GM21390 (cell line): ENCODE results near the gene RPP25L.
"Not testable (repeated sequence)": the region's sequence is repeated elsewhere in the genome, so short reads cannot be mapped to it uniquely, and the experiment has no call there.

Experiments used
- ATAC-seq: cut with Tn5 transposase; IDR thresholded peaks from one replicate; pipeline ENCODE4 v1.9.1; 2021; ENCODE audit not compliant: unreplicated experiment

Gene RPP25L

GRCh38 chr9:34611811-34612787 lies at the start of gene RPP25L:
RPP25L (minus strand) TSS chr9:34612097; CDS start chr9:34611296, 801 bp downstream.
- ATAC-seq, result peak; percentile 87

GRCh38 chr9:34659592-34660253 lies 47.8 kb upstream of the RPP25L start:
- ATAC-seq, result no peak

GRCh38 chr9:34658461-34658860 lies 46.6 kb upstream of the RPP25L start:
- ATAC-seq, result no peak

GRCh38 chr9:34656992-34657391 lies 45.1 kb upstream of the RPP25L start:
- ATAC-seq, result no peak

GRCh38 chr9:34655394-34655793 lies 43.5 kb upstream of the RPP25L start:
- ATAC-seq, result no peak

- no peak for ATAC-seq
Measured at GRCh38 chr9:34654323-34655051, 42.6 kb upstream of the RPP25L start.

- ATAC-seq, result no peak
Measured at GRCh38 chr9:34653151-34654072, 41.5 kb upstream of the RPP25L start.

- no peak for ATAC-seq
Measured at GRCh38 chr9:34652602-34653000, 40.7 kb upstream of the RPP25L start.

- ATAC-seq, result no peak
Measured at GRCh38 chr9:34651876-34652601, 40.1 kb upstream of the RPP25L start, which contains the start of gene IL11RA. IL11RA (plus strand) TSS chr9:34652185; CDS start chr9:34655218, 3,033 bp downstream.

- no peak for ATAC-seq
Measured at GRCh38 chr9:34651321-34651720, 39.4 kb upstream of the RPP25L start.

GRCh38 chr9:34650816-34651215 lies 38.9 kb upstream of the RPP25L start:
- ATAC-seq, result no peak

GRCh38 chr9:34648673-34649072 lies 36.8 kb upstream of the RPP25L start:
- ATAC-seq, result no peak

GRCh38 chr9:34647651-34648050 lies 35.8 kb upstream of the RPP25L start:
- no peak for ATAC-seq

- ATAC-seq, result no peak
Measured at GRCh38 chr9:34647084-34647403, 35.1 kb upstream of the RPP25L start.

- ATAC-seq, result peak; percentile 81
Measured at GRCh38 chr9:34646211-34647083, 34.5 kb upstream of the RPP25L start, which contains the start of gene GALT. GALT (plus strand) TSS chr9:34646675; CDS start chr9:34646705, 30 bp downstream.

GRCh38 chr9:34644766-34645314 lies 32.9 kb upstream of the RPP25L start:
- no peak for ATAC-seq

- no peak for ATAC-seq
Measured at GRCh38 chr9:34642679-34643078, 30.8 kb upstream of the RPP25L start.

- not testable (repeated sequence) for ATAC-seq
Measured at GRCh38 chr9:34639322-34639721, 27.4 kb upstream of the RPP25L start.
